Tracheal epithelial cell (primary cell): ENCODE results near the gene DUSP9. TPM values are rescaled to one million over a fixed set of nuclear protein-coding genes. Genes with fewer than 3 reads are reported as not detected.

ENCODE experiments used
- total RNA-seq: library from RNA; depleted of rRNA; stranded (reverse); fragments of >200 nt; gene quantifications from 2 replicates; pipeline ENCODE4 v1.2.1, GENCODE V29; 2014

The DUSP9 gene, protein sequence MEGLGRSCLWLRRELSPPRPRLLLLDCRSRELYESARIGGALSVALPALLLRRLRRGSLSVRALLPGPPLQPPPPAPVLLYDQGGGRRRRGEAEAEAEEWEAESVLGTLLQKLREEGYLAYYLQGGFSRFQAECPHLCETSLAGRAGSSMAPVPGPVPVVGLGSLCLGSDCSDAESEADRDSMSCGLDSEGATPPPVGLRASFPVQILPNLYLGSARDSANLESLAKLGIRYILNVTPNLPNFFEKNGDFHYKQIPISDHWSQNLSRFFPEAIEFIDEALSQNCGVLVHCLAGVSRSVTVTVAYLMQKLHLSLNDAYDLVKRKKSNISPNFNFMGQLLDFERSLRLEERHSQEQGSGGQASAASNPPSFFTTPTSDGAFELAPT
- total RNA-seq: 1.5 and 1.7 TPM in 2 replicates

DNA sequence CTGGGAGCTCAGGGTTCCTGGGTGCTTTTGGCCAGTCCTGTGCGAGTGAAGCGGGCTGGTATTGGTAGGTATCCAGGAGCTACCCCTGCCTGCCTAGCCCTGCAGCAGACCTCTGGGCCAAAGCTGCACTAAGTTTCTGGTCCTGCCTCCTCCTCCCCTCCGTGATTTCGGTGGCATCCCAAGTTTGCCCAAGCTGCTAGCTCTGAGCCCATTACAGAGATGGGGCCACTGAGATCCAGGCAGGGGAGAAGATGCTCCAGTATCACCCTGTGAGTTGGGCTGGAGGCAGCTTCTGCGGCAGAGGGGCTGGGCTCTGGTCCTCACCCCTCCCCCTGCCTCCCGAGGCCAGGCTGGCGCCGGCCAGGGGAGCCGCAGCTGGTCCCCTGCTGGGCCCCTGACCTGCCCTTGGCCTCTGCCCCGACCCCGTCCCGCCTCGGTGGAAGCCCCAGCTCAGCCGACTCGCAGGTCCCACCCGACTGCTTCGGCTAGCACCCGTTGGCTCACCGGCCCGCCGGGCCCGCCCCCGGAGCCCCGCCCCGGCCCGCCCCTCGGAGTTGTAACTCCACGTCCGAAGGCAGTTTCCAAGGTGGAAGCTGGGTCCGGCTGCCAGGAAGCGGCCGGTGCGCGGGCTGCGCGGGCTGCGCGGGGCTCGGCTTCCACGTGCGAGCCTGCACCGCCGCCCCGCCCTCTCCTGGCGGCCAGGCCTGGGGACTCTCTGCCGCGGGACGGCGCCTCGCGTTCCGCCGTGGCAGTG lies at the start of gene DUSP9:
Gene DUSP9, plus strand, starts transcription at position 584 of the 754 bp plus-strand sequence. CDS start 751 bp downstream, outside the sequence.

DNA sequence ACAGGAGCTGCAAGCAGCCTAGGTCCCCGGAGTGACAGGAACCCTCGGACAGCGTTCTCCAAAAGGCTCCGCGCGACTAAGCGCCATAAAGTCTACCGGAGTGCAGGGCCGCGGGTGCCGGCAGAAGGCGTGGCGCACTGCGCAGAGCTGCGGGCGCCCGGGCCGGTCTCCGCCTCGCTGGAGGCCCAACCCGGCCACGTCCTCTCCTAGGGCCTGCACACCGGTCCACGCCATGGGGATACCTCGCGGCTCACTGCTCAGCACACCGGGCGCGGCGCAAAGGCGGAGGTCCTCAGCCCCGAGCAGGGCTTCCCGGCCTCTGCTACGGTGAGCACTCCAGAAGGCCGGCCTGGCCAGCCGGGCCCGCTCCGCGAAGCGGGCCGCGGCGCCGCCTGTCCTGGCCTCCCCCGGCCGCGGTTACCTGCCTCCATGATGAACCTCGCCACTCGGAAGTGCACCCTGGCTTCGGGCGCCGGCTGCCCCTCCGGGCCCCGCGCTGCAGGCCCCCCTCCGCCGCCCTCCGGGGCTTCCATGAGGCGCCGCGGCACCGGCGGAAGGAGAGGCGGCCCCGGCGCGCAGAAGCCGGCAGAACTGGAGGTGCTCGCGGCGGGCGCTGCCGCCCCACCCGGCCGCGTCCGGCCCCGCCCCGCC lies 48.3 kb upstream of the DUSP9 start, which contains the start of gene CCNQ:
Gene CCNQ, minus strand, starts transcription at position 599 of the 651 bp plus-strand sequence. Its CDS starts 66 bp downstream, at position 533.

DNA sequence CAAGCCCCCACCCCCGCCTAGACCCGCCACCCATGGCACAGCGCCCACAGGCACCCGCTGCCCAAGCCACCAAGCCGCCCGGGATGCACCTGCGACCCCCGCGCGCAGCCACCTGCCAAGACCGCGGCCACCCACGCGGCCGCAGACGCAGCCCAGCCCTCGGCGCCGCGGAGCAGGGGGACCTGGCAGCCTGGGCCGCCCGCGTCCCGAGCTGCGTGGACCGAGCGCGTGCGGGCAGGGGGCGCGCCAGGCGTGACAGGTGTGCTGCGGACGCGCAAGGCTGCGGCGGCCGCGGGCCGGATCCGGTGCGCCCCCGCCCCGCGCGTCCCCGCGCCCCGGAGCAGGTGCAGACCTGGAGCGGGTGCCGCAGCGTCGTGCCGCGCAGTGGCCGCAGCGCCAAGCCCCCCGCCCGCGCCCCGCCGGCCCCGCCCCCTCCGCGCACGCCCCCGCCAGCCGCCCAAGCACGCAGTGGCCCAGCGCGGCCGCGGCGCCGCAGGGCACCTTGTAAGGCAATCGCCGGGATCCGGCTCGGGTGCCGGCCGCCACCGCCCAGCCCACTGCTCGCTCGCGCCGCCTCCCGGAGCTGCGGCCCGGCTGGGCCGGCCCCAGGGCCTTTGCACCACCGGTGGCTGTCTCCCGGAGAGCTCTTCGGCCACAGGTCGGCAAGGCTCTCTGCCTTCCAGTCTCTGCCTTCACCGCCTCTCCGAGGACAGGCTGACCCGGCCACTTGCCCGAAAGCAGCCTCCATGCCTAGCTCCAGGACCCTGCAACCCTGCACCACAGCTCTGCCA lies 26.6 kb downstream of the DUSP9 start, which contains the start of gene PNCK:
Gene PNCK, minus strand, starts transcription at position 386 of the 791 bp plus-strand sequence. CDS start 737 bp downstream, outside the sequence.

DNA sequence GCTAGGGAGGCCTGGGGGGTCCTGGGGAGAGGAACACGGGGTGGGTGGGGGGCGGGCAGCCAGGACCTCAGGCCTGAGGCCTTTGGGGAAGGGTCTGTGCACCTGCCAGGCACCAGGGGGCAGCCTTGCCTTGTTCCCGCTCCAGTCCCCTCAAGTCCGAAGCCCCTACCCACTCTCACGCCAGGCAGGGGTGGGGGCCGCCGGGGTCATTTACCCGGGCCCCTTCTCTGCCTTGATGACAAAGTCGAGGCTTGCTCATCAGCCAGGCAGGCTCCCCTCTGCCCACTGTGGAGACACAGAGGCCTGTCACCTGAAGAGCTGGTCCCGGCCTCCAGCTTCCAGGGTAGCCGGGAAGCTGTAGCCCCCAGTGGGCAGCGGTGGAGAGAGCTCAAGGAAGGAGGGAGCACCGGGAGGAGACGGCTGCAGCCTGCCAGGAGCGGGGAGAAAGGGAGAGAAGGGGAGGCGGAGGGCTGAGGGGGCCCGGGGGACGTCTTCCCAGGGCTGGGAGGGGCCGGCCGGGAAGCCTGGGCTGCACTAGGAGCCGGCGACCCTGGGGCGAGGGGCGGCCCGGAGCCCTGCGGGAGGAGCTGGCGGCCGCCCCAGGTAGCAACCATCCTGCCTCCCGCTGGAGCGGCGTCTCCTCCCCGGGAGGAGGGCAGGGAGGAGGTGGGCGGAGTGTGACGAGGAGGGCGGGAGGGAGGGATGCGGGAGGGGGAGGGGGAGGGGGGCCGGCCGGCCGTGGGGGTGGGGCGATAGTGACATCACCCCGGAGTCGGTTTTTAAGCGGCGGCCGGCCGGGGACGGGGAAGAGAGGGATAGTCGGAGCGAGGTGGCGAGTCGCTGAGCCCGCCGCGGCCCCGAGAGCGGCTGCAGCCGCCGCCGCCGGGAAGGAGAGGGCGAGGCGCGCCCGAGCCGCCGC lies 40.4 kb downstream of the DUSP9 start, which contains the start of gene SLC6A8:
Gene SLC6A8, plus strand, starts transcription at position 806 of the 919 bp plus-strand sequence. CDS start 649 bp downstream, outside the sequence.

Other genes starting within 250 kb of the DUSP9 start
- under 0.01 TPM in 1 of 2 replicates, not detected in the other for gene PNMA6E, start 245.9 kb upstream of the DUSP9 start, total RNA-seq
- 0.43 and 0.72 TPM in 2 replicates for gene ZFP92, start 235.7 kb upstream of the DUSP9 start, total RNA-seq
- 2.7 and 3.4 TPM in 2 replicates for gene TREX2, start 201.1 kb upstream of the DUSP9 start, total RNA-seq
- 4.7 and 10.6 TPM in 2 replicates for gene HAUS7, start 176.6 kb upstream of the DUSP9 start, total RNA-seq
- gene BGN, start 152.2 kb upstream of the DUSP9 start, total RNA-seq: 0.21 and 0.48 TPM in 2 replicates
- not detected in 2 replicates for gene ATP2B3, start 129.6 kb upstream of the DUSP9 start, total RNA-seq
- 37.7 and 64.8 TPM in 2 replicates for gene CCNQ, start 48.1 kb upstream of the DUSP9 start, total RNA-seq
- 3.9 and 4.7 TPM in 2 replicates for gene PNCK, start 26.6 kb downstream of the DUSP9 start, total RNA-seq
- 41.4 and 44.8 TPM in 2 replicates for gene SLC6A8, start 40.7 kb downstream of the DUSP9 start, total RNA-seq
- gene BCAP31, start 77.2 kb downstream of the DUSP9 start, total RNA-seq: 256 and 267 TPM in 2 replicates
- gene ABCD1, start 77.7 kb downstream of the DUSP9 start, total RNA-seq: 3.4 and 3.9 TPM in 2 replicates
- gene PLXNB3, start 117.0 kb downstream of the DUSP9 start, total RNA-seq: 6.3 and 9.8 TPM in 2 replicates
- gene SRPK3, start 133.8 kb downstream of the DUSP9 start, total RNA-seq: under 0.01 and 0.43 TPM in 2 replicates
- 22.4 and 42.9 TPM in 2 replicates for gene IDH3G, start 147.2 kb downstream of the DUSP9 start, total RNA-seq
- gene SSR4, start 147.5 kb downstream of the DUSP9 start, total RNA-seq: 134 and 165 TPM in 2 replicates
- gene PDZD4, start 183.3 kb downstream of the DUSP9 start, total RNA-seq: under 0.01 TPM in 1 of 2 replicates, not detected in the other
- 0.85 and 20.7 TPM in 2 replicates for gene L1CAM, start 239.0 kb downstream of the DUSP9 start, total RNA-seq